HG03378 (cell line): Measurements from ENCODE around the gene PPP4R4.
"Not testable (repeated sequence)": the region's sequence is repeated elsewhere in the genome, so short reads cannot be mapped to it uniquely, and the experiment has no call there.

Experiments used
- ATAC-seq: cut with Tn5 transposase; IDR thresholded peaks from one replicate; pipeline ENCODE4 v1.9.1; 2021; ENCODE audit warnings: mild to moderate bottlenecking, moderate library complexity; ENCODE audit not compliant: unreplicated experiment

Gene PPP4R4

DNA sequence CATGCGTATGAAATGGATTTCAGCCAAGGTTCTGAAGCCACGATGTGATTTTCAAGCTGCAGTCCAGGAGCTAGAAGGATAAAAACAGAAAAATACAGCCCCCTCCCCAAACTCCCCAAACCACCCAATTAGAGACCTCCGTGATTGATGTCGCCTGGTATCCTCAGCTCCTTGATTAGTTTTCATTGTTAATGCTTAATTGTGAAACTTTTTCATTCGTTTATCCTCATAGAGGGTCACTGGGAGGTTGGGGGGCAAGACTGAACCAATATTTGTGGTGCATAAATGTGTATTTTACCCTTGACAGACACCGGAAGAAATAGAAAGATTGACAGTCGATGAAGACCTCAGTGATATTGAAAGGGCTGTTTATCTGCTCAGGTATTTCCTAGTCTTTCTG is 1.6 kb downstream of the PPP4R4 start:
- ATAC-seq = no peak

DNA sequence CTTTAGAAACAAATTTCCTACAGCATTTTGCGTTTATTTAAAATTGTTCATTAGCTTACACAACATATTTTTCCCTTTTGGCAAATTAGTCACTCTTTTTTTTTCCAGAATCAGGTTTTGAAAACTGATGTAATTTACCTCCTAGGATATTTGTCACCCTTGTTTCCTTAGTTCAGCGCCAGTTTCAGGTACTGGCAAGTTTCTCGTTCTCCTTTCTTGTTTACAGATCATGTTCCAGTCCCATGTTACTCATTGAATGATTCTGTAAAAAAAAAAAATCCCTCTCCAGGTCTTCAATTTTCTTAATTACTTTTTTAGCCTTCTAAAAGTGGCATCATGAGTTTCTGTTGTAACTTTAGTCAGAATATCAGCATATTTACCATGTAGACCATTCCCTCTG is 2.7 kb downstream of the PPP4R4 start:
- no peak for ATAC-seq

- no peak for ATAC-seq
Measured at GRCh38 chr14:94177806-94178205, 3.7 kb downstream of the PPP4R4 start.

DNA sequence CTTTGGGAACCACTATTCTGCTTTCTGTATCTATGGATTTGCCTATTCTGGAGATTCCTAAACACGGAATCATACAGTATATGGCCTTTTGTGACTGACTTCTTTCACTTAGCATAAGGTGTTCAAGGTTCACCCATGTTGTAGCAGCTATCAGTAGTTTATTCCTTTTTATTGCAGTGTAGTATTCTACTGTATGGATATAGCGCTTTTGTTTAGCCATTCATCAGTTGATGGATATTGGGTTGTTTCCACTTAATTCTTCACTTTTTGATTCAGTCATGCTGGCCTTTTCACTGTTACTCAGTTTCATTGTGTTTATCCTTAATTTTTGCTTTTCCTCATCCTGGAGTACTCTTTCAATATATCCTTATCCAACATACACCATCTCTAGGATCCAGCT is 5.1 kb downstream of the PPP4R4 start:
- ATAC-seq = no peak

- ATAC-seq = peak; percentile 69
Measured at GRCh38 chr14:94180655-94181271, 6.6 kb downstream of the PPP4R4 start.

- ATAC-seq = no peak
Measured at GRCh38 chr14:94181835-94182234, 7.7 kb downstream of the PPP4R4 start.

- ATAC-seq = no peak
Measured at GRCh38 chr14:94192536-94192935, 18.4 kb downstream of the PPP4R4 start.

DNA sequence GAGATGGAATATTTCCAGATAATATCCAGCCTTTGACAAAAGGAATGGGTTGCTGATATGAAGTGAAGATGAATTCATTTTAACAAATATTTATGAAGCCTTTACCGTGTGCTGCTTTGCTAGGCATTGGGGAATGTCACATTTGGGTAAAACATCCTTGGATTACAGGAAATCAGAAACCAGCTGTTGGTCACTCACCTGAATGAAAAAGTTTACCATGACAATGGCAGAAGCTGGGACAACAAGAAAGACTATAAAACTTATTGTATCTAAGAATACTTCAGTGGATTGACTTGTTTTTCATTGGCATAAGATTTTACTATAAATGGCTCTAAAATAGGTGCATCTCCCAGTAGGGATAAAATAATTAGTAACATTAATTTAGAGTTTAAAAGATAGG is 19.7 kb downstream of the PPP4R4 start:
- no peak for ATAC-seq

- ATAC-seq = no peak
Measured at GRCh38 chr14:94196057-94196456, 21.9 kb downstream of the PPP4R4 start.

DNA sequence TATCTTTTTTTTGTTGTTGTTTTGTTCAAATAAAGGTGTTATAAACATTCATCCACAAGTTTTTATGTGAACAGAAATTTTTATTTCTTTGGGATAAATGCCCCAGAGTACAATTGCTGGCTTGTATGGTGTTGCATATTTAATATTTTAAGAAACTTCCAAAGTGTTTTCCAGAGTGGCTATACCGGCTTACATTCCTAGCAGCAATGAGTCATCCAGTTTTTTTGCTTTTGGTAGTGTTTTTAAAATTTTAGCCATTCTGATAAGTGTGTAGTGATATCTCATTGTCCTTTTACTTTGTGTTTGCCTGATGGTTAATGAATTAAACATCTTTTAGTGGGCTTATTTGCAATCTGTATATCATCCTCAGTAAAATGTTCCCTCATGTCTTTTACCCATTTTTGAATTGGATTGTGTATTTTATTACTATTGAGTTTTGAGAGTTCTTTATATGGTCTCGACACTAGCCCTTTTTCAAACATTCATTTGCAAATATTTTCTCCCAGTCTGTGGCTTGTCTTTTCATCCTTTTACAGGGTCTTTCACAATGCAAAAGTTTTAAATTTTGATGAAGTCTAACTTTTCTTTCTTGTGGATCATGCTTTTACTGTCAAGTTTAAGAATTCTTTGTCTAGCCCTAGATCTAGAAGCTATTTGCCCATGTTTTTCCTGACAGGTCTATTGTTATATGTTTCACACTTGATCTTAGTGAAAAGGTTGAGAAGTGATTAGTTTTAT is 29.5 kb downstream of the PPP4R4 start:
- ATAC-seq = no peak

DNA sequence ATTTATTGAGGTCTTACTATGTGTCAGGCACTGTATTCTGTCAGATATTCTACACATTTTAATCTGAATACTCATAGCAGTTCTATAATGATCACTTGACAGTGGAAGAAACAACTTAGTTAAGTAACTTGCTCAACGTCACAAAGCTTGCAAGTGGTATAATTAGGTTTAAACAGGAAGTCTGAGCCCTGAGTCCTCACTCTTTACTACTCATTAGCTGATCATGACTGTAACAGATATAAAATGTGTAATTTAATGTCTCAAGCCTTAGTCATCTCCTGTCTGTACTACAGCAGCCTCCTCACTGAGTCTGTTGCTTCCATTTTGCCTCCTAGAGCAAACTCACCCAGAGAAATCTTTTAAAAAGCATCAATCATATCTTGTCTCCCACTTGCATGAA is 38.9 kb downstream of the PPP4R4 start:
- ATAC-seq = no peak

- no peak for ATAC-seq
Measured at GRCh38 chr14:94213741-94214140, 39.6 kb downstream of the PPP4R4 start.

- ATAC-seq = no peak
Measured at GRCh38 chr14:94217116-94217515, 43.0 kb downstream of the PPP4R4 start.

GRCh38 chr14:94218198-94218886 is 44.2 kb downstream of the PPP4R4 start:
- not testable (repeated sequence) for ATAC-seq

GRCh38 chr14:94224040-94224439 is 49.9 kb downstream of the PPP4R4 start:
- ATAC-seq = no peak

DNA sequence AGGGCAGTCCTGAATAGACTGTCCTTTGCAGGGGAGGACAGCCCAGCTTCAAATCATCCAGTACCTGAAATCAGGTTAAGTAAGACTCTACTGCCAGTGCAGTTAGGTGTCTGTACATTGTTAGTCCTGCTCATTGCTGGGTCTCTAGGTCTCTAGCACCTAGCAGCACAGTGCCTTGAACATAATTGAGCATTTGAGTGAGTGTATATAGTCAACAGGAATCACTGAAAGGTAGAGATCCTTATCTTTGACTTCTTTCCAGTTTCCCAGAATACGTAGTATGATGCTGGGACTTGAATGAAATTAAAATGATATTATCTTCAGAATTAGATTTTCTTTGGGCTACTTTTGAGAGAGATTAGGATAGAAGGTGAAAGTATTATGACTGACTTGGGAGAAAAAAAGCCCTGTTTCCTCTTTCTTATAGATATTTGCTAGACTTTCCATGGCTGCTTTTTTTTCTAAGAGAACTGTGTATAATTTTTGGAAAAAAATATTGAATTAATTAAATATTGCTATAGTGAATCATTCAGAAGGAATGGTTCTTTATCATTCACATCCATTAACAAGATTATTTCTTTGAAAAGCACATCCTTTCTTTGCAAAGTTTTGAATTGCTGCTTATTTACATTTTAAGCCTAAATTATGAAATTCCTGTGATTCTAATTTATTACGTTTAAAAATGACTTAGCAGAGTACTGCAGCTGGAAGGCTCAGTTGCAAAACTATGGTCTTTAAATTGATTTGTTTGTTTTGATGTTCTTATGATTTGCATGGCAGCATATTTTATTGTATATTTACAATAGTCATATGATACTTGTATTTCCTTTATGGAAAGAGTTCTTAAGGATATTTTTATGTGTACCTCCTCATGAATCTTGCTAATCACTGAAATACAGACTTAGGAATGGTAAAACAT is 51.6 kb downstream of the PPP4R4 start:
- ATAC-seq = no peak

DNA sequence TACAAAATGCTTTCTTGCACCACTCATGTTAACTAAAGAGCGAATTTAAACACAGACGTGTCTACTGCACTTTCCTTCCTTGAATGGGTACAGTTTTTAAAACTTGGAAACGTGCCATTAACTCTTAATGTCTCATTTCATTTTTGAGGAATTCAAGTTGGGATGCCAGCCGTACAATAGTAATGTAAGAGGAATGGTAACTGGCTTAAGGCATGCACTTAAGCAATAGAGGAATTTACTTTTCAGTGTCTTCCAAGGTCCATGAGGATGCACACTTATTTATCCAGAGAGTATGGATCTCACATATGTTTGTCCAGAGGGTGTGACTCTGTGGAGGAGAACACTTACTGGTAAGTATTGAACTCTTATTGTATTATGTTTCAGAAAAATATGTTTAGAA is 52.9 kb downstream of the PPP4R4 start:
- no peak for ATAC-seq

GRCh38 chr14:94237046-94237445 is 62.9 kb downstream of the PPP4R4 start:
- ATAC-seq = no peak

- no peak for ATAC-seq
Measured at GRCh38 chr14:94237983-94238382, 63.9 kb downstream of the PPP4R4 start.

DNA sequence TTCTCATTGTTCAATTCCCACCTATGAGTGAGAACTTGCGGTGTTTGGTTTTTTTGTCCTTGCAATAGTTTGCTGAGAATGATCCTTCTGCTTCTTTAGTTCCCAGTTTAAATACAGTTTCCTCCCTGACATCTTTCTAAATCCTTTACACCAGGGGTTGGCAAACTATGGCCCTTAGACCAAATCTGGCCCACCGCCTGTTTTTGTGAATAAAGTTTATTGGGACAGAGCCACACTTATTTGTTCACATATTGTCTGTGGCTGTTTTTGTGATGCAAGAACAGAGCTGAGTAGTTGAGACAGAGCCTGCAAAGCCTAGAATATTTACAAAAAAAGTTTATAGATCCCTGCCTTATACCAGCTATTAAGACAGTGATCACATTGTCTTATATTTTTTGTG is 65.3 kb downstream of the PPP4R4 start:
- ATAC-seq = no peak

- no peak for ATAC-seq
Measured at GRCh38 chr14:94244182-94244581, 70.1 kb downstream of the PPP4R4 start.
